HCEC 1CT (cell line): ENCODE measurements around the gene C16orf86.

Source experiments
- DNase-seq: peaks from one replicate; pipeline ENCODE4 v3.0.0-alpha.2; 2017

Gene C16orf86

GRCh38 chr16:67654403-67654911 is 12.2 kb upstream of the C16orf86 start:
- no peak for DNase-seq

DNA sequence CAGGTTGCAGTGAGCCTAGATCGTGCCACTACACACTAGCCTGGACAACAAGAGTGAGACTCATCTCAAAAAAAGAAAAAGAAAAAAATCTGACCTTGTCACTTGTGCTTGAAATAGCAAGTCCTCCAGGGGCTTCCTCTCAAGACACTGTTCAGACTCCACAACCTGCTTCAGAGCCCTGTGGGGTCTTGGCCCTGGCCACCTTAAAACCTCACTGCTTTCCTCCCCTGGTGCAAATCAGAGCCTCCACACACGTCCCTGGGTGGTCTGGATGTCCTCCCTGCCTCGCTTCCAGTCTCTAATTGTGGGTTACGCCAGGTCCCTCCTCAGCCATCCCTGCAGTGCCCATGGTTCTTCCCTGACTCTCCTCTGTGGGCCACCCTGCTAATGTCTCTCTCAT is 11.3 kb upstream of the C16orf86 start:
- DNase-seq, result no peak

DNA sequence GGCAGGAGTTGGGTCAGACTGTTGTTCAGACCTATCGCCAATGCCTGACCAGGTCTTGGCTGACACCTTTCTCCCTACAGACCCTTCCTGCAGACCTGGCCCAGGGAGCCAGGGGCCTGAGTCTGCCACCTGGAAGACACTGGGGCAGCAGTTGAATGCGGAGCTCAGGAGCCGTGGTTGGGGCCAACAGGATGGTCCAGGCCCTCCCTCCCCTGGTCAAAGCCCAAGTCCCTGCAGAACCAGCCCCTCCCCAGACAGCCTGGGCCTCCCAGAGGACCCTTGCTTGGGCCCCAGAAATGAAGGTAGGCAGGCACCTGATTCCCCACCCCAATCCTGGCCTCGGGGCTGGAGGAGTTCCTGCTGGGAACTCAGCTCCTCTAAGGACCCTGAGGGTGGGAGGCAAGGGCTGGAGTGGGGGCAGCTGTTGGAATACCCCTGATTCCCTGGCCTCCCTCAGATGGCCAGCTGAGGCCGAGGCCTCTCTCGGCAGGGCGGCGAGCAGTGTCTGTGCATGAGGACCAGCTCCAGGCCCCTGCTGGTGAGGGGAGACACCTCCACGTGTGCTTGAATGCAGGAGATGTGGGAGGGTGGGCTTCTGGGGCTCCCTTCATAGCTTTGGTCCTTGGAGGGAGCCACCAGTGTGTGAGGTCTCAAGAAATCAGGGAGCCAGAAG is 10.1 kb upstream of the C16orf86 start:
- DNase-seq, result no peak

GRCh38 chr16:67657017-67657608 is 9.5 kb upstream of the C16orf86 start:
- no peak for DNase-seq

DNA sequence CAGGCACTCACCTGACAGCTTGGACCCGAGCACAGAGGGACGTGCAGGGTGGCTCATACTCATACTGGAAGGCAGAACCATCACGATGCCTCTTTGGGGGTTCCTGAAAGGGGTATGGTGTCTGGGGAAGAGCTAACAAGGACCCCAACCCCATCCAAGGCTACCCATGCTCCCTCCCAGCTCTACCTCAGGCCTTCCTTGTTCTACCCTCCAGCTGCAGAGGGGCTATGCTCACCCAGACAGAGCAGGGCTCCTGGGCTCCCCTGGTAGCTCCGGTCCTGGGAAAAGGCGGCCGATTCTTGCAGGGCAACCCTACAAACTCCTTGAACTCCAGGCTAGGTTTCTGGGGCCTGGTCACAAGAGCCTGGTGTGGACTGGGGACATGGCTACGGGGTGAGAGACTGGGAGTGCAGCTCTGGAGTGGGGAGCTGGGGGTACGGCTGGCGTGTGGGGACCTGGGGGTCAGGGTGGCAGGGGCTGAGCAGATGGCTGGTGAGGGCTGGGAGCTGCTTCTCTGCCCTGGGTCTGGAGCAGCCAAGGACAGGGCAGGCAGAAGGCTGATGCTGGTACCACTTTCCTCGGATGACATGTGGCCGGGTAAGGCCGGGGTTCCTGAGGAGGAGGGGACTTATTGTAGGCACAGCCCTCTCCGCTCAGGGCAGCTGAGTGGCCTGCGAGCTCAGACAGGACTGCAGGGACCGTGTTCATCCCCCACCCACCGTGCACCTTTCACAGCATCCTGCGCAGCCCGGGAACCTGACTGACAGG is 8.7 kb upstream of the C16orf86 start:
- DNase-seq, result no peak

DNA sequence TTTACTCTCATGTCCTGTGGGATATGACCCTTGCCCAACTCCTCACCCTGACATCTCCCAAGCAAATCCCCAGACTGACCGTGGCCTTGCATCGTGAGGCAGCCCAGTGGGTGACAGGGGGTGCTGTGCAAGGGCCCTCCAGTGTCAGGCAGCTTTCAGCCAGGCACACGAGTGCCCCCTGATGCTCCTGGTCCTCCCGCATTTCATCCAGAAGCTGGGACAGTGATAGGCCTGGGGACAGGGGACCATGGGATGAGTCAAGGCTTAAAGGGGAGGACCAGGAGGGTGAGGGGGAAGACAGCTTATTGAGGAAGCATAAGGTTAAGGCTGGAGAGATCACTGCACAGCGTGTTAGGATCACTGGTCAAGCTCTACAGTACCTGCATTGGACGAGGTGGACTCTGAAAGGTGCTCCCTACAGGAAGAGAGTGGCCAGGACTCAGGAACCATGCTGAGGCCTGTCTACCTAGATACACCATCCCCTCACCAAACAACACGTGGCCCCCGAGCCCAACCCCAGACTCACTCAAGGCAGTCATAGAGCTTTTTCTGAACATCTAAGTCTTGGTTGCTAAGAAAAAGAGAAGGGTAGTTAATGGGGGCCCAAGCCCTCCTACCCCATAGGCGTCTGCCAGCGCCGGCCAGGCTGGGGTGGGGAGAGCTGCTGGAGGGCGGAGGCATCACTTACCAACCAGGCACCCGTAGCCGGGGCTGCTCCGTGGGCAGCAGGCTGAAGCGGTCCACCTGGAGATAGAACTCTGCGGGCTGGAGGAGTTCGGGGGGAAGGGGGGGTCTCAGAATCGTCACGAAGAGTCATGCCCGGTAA is 7.6 kb upstream of the C16orf86 start:
- no peak for DNase-seq

- DNase-seq, result peak; percentile 86
Observed at GRCh38 chr16:67659675-67660563, 6.7 kb upstream of the C16orf86 start, which contains the start of gene ACD. ACD (minus strand) TSS chr16:67660260; CDS start chr16:67660220, 40 bp downstream.

DNA sequence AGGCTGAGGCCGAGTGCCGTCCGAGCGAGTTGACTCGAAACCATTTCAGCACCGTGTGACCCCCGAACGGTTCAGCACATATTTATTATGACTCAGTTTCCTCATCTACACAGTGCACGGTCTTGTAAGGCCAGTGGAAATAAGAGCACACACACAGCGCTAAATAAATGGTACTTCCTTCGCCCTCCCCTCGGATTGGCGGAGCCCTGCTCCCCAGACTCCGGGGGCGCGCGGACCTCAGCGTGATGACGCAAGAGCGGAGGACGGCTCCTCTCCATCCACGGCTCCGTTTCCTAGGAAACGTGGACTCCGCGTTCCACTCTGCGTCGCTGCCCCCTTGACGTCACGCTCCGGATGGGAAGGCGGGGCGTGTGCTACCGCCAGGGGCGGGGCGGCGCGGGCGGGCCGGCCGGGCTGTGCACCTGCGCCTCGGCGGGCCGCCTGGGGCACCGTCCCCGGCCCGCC is 6.0 kb upstream of the C16orf86 start, which contains the start of gene PARD6A:
TSS of gene PARD6A (plus strand) at position 397 of the 465 bp plus-strand sequence. CDS start 79 bp downstream, outside the sequence.
- peak; percentile 96 for DNase-seq

DNA sequence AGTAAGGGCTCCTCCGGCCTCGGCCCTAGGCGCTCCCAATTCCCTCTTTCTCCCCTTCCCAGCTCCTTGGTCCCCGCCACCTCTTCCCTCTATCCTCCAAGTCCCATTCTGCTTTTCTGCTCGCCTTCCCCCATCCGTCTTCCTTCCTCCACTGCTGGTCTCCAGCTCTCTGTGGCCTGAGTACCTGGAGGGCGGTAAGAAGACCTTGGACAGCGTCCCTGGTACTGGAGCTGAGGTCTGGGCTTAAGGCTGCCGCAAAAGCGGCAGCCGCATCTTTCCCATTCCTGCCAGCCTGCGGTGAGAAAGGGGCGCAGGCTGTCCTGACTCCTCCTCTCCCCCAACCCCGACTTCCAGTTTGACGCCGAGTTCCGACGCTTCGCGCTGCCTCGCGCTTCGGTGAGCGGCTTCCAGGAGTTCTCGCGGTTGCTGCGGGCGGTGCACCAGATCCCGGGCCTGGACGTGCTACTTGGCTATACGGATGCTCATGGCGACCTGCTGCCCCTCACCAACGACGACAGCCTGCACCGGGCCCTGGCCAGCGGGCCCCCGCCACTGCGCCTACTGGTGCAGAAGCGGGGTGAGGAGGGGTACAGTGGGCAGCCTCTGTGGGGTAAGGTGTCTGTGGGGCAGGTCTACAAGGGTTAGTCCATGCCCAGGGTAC is 5.4 kb upstream of the C16orf86 start:
- DNase-seq, result no peak

- DNase-seq, result no peak
Observed at GRCh38 chr16:67661886-67662652, 4.5 kb upstream of the C16orf86 start.

DNA sequence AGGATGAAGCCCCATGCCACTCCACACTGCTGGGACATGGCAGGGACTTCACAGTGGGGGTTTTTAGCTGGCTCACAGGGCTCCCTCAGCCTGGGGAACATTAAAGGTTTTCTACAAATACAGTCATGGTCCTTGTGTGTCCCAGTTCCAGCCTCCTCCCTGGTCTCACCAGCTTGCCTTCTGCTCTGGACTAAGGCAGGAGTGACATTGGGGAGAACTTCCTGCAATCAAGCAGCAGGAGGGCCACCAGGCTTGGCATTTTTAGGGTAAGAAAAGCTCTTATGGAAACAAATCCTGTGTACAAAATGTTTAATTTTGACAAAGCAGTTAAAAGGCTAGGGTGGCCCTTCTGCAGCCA is 4.0 kb upstream of the C16orf86 start:
- no peak for DNase-seq

GRCh38 chr16:67663151-67663876 is 3.3 kb upstream of the C16orf86 start:
- DNase-seq, result peak; percentile 30

DNA sequence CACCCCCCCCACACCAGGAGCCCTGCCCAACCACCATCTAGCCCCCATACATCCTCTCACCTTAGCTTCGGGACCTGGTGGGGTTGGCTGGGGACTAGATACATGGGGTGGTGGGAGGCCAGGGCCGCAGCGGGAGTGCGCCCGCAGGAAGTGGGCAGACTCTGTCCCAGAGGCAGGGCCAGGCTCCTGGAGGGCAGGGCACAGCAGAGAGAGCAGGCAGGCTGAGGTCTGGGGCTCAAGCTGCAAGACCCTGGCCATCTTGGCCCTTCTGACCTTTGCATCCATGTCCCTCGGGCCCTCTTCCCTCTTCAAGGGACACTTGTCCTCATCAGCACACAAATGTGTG is 2.8 kb upstream of the C16orf86 start:
- DNase-seq, result no peak

DNA sequence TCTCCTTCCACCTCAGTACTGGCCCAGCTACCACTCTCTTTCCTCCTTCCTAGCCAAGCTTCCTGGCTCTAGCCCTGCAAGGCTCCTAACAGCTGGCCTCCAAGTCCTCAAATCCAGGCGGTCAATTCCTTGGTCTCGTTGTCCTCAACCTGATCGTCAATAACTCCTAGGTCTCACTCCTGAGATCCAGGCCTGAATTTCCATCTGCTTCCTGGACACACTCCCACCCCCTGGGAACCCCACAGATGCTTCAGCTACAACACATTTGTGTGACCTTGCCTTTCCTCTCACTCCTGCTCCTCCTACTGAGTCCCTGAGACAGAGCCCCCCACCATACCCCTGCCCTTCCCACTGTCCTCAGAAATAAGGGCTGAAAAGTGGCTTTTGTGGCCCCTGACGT is 2.4 kb upstream of the C16orf86 start:
- DNase-seq, result no peak

DNA sequence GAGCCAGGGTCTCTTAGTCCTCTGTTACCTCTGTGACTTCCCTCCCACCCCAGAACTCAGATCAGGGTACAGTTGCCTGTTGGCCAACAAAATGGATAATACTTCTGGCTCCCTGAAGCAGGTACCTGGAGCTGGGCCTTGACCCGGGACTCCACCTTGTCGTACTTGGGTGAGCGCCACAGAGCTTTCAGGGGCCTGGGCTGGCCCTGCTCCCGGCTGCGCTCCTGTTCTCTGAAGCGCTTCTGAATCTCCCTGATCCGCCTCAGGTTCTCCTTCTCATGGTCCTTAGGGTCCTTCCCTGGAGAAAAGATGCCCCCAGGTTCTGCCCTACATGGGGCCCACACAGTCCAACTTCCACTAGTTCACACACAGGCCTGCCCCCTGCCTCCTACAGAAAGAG is 1.7 kb upstream of the C16orf86 start:
- DNase-seq, result no peak

DNA sequence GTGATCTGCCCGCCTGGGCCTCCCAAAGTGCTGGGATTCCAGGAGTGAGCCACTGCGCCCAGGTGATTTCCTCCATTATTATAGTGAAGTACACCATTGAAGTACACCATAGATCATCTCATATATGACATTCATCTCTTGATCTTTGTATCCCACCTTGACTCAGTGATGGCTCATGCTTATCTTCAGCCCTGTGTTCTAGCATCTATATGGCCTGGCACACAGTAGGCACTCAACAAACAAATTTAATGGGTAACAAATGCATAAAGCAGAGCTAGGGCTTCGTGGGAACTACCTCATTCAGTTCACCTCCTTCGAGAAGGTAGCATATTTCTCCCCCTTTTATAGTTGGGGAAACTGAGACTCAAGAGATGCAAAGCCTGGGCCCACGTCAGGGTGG is 1.0 kb upstream of the C16orf86 start:
- no peak for DNase-seq

DNA sequence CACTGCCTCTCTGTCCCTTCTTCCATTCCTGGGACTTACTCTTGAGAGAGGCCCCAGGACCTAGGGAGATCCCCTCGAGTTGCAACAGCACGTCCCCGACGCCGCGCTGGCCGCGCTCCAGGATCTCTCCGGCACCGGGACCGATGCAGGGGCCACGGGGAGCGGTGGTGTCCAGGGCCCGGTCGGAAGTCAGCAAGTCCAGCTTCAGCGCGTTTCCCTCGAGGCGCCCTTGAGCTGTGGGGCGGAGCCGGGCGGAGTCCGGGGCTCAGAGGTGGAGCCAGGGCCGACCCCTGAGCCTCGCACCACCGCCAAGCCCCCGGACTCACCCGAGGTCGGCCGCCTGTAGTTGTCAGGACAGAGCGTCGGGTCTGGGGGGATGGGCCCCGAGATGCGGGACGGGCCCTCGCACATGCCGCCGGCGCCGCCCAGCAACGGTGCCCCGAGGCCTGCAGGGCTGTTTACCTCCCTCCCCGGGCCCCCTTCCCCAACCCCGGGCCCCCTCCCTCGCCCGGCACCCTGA is 522 bp upstream of the C16orf86 start:
- peak; percentile 34 for DNase-seq

DNA sequence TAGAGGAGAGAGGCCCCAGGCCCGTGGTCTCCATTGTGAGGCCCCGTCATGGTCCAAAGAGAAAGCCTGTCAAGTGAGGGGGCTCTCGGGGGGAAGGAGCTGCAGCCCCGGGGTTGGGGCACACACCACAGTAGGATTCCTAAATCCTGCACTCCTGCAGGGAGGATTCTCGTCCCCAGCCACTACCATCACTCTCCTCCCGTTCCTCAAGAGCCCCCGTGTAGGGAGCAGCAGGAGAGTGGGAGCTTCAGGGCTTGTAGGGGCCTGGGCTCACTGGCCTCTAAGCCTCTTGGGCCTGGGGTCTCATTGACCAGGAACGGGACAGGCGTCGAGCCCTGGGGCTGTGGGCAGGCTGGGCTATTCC is 821 bp downstream of the C16orf86 start:
- DNase-seq, result no peak

DNA sequence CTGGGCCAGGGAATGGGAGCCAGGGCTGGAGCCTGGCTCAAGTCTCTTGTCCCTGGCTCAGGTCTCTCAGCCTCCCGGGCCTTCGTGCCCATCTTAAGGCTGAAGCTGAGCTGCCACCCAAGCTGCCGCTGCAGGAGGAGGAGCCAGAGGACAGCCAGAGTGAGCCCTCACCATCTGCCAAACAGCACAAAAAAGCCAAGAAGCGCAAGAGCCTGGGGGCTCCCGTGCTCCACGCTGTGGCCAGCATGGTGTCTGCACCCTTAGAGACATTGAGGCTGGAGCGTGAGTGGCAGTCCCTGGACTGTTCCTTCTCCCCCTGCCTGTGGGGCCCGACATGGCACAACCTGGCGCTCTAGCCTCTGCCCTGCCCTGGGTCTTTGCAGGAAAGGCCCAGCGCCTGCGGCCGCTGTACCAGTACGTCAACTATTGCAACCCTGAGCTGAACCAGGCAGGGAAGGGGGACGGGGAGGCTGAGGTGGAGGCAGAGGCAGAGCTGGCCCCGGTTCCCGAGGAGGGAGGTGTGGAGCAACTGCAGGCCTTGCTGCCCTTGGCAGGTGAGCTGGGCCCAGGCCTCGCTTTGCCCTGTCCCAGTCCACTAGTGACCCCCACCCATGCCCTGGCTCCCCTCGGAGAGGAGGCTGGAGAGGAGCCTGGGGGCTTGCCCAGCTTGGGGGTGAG is 1.3 kb downstream of the C16orf86 start:
- DNase-seq, result peak; percentile 92
